HTERT RPE-1 (cell line): ENCODE data around the gene MISP3.

Source experiments
- in situ Hi-C: fragments of 300-500 bp; cut with MboI; formaldehyde crosslinking; loops from 4 replicates; pipeline ENCODE4 v1.14.3; 2020; ENCODE audit warnings: low sequenced_read_pairs

MISP3 gene

DNA sequence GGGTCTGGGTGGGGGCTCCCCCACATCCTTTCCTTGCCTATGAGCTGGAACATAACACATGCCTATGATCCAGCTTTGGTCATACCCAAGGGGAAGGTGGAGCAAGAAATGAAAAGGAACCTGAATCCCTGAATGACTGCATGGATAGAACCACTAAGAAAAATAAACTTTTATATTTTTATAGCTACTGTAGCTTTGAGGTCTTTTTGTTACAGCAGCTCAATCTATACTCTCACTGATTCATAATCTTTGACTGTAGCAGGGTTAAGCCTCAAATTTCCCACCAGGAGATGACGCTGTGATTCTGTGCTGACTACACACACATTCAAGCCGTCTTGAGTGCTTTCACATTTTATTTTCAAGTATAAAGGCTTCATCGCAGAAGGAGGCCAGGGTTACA is 19.6 kb upstream of the MISP3 start:
- in situ Hi-C loops = no loop called here

DNA sequence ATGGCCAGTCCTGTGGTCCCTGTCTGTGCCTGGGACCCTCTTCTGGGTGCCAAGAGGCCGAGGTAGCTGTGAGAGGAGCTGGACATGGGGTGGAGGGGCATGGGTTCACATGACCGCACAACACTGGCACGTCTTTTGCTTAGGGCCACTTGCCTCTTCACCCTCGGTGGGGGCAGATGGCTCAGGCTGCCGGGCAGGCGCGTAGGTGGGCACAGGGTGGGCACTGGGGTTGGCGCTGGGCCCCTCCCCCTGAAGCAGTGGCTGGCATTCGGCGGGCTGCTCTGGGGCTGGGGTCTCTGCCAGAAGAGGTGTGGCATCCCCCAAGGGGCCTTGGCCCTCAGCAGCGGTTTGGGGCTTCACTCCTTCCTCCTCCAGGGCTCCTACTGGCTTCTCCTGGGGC is 19.1 kb upstream of the MISP3 start:
- in situ Hi-C loops = no loop called here

DNA sequence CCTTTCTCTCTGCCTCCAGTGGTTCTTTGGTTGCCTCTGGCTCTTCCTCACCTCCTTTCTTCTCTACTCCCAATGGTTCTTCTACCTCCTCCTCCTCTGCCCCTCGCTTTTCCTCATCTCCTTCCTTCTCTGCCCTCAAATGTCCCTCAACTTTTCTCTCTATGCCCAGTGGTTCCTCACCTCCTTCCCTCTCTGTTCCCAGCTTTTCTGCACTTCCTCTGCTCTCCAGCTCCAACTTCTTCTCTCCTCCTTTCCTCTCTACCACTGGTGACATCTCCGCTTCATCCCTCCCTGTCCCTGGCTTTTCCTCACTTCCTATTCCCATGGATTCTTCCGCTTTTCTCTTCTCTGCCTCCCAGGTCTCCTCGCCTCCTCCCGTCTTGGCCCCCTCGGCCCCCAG is 18.5 kb upstream of the MISP3 start:
- in situ Hi-C loops = no loop called here

DNA sequence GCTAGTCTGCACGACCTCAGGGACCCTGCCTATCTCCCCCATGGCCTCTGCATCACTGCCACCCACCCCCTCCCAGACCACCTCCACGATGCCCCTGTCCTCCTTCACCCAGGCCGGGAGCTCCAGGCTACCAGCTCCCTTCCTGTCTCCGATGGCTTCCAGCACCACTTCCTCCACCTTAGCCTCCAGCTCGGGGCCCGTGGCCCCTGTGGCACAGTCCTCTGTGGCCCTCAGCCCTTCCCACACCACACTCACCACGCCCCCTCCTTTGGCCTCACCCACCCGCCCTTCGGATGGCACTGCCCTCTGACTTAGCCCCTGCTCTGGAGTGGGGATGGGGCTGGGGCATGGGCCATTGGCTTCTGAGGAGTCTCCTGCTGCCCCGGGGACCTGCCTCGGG is 17.9 kb upstream of the MISP3 start:
- in situ Hi-C loops = no loop called here

DNA sequence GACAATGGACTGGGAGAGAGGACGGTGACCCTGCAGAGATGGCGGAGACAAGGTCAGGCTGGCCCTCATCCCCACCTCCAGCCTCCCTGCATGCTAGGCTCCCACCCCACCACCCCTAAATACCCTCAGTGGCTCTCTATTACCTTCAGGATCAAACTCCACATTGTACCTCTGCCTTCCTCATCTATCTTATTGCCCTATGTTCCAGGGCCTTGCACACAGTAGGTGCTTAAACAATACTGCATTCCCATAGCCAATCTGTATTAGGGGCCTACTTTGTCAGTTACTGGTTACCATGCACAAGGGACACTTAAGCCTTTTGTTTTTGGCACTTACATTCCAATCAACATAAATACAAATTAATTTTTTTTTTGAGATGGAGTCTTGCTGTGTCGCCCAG is 17.2 kb upstream of the MISP3 start:
- in situ Hi-C loops = no loop called here

DNA sequence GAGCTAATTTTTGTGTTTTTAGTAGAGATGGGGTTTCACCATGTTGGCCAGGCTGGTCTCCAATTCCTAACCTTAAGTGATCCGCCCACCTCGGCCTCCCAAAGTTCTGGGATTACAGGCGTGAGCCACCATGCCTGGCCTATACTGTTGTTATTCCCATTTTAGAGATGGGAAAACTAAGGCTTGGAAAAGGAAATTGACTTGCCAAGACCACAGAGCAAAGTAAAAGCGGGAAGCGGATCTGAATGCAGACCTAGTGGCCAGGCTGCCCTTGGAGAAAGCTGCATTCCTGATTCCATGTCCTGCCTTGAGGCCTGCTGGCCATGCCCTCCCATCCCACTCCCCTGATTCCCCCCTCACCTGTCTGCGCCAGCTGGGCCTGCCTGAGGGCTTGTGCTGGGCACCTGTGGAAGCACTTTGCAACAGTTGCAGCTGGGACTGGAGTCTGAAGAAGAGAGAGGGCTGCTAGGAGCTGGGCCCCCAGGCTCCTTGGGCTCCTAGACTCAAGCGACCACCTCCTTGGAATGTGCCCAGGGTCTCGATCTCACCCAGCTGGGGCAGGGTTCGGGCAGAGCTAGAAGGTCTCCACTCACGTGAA is 16.4 kb upstream of the MISP3 start:
- in situ Hi-C loops = no loop called here

DNA sequence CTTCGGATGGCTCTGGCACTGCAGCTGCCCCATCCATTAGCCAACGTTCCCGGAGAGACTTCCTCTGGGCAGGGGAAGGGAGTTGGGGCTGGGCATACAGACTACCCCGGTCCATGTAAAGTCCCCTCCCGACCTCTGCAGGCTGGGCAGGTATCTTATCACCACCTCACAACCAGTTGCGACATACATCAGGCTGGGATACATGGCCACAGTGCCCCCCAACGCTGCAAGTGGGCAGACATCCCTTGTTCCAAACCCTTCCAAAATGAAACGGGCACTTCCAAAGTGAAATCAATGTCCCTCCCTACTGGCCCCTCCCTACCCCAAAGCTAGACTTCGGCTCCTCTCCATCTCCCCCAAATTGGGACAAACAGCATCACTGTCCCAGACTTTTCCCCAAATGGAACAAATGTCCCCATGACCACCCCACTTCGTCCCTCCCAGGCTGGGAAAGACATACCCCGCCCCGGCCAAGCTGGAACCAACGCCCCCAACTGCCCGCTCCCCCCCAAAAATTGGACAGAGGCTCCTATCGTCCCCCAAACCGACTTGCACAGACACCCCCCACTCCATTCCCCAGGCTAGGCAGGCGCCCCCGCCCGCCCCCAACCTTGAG is 15.7 kb upstream of the MISP3 start:
- in situ Hi-C loops = no loop called here

DNA sequence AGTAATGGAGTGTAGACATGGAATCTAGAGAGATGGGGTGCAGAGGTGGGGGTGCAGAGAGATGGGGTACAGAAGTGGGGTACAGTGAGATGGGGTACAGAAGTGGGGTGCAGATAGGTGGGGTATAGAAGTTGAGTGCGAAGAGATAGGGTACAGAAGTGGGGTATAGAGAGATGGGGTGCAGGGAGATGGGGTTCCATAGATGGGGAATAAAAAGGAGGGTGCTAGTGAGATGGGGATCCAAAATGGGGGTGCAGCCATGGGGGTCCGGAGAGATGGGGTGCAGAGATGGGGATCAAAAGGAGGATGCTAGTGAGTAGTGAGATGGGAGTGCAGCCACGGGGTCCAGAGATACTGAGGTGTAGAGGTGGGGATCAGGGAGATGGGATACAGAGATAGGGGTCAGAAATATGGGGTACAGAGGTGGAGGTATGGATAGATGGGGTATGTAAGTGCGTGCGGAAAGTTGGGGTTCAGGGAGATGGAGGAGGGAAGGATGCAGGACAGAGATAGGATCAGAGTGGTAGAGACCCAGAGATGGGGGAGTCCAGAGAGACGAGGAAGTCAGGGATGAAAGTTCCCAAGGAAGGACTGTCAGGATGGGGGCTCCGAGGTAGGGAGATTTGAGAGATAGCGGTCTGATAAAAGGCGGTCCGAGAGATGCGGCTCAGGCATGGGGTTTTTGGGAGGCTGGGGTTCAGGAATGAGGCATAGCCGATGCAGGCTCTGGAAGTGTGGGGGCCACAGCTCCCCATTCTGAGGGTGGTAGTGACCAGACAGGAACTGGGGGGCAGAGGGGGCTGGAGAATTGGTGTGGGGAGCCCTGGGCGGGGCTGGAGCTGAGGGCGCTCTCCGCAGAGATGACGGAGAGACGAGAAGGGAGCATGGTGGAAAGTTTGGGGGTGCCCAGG is 14.1 kb upstream of the MISP3 start:
- in situ Hi-C loops = no loop called here

DNA sequence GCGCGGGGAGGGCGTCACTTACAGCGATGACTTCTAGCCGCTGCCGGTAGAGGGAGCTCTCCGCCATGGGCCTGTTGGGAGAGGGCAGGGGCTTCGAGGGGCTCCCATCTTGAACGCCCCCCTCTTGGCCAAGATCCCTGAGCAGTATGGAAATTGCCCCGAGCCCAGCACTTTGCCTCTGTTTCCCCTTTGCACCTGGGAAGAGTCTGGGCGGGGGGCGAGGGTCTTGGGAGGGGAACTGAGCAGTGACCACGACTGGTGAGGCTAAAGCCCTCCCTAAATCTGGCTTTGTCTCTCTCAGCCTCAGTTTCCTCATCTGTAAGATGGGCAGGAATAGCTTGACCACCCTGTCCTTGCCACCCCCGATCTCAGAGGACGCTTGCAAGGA is 13.5 kb upstream of the MISP3 start:
- in situ Hi-C loops = no loop called here

DNA sequence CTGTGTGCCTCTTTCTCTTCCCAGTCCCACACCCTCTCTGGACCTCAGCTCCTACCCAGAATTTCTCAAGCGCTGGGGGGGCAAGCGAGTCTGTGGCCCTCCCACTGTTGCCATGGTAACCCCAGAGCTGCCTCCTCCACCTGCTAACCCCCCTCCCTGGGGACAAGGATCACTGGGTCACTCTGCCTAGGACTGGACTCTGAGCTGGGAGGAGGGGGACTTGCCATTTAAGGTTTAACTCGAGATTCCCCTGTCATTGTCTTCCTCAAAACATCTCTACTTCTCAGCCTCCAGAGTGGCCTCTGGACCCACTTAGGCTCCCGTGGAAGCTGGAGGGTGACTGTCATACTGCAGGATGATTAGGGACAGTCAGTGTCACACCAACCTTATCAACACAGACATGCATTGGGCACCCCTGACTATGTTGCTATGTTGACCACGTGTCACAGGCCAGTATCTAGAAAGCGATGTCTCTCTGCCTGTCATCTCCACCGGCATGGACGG is 12.9 kb upstream of the MISP3 start:
- in situ Hi-C loops = no loop called here

DNA sequence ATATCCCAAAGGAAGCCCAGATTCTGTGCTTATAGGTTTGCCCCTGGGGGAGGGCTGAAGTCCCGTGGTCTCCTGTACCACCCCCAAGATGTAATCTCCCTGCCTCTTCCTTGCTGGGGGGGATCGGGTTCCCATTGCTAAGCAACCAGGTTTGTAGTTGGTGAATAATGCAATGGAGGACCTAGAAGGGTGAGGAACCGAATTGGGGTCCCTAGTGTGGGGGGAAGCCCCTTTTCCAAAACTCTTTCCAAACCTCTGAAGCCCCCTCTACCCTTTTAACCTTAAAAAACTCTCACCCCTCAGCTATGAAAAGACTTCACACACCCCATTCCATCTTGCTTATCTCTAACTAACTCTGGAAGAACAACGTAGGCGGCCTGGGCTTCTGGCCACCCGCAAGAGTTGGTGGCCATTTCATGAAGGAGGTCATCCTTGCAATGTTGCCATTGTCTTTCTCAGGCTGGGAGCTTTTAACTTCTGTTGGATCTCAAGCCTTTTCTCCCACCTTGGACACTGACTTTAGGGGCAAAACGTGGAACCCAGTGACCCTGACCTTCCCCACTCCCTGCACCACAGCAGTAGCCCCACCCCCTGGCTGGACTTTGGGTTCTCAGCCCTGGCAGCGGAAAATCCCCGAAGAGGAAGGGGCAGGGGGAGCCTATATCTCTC is 11.4 kb upstream of the MISP3 start:
- in situ Hi-C loops = no loop called here

DNA sequence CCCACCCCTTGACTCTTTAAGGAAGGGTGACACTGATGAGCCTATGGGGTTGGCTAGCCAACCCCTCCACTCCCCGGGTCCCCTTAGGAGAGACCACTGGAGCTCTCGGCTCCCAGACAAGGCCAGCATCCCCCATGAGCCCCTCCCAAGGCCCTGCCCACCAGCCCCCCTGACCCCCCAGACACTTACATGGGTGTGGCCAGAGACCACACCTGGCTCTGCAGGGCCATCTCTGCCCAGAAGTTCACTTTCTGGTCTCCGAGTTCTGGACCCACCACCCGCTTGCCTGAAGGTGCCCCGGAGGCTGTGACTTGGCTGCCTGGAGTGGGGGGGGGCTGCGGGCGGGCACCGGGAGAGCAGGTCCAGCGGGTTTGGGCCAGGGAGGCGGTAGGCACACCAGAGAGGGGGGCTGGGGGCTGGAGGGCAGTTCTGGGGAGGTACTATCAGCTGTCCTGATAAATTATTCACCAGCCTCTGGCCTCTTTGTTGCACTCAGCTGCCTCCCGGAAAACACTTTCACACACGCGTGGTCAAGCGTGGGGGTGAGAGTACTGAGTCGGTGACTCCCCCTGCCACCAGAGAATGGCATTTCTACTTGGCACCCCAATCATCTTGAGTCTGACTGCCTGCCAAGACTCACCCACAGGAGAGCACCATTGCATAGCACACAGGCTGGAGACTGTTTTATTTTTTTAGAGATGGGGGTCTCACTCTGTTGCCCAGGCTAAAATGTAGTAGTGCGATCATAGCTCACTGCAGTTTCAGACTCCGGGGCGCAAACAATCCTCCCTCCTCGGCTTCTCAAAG is 10.6 kb upstream of the MISP3 start, which contains the start of gene PALM3:
TSS of gene PALM3 (minus strand) at position 326 of the 807 bp plus-strand sequence. CDS start at position 230, 96 bp downstream.
- in situ Hi-C loops = no loop called here

DNA sequence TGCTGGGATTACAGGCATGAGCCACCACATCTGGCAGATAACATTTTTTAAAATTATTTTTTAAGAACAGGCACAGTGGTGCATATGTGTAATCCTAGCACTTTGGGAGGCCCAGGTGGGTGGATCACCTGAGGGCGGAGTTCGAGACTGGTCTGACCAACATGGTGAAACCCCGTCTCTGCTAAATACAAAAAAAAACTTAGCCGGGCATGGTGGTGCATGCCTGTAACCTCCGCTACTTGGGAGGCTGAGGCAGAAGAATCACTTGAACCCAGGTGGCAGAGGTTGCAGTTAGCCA is 10.1 kb upstream of the MISP3 start:
- in situ Hi-C loops = no loop called here

DNA sequence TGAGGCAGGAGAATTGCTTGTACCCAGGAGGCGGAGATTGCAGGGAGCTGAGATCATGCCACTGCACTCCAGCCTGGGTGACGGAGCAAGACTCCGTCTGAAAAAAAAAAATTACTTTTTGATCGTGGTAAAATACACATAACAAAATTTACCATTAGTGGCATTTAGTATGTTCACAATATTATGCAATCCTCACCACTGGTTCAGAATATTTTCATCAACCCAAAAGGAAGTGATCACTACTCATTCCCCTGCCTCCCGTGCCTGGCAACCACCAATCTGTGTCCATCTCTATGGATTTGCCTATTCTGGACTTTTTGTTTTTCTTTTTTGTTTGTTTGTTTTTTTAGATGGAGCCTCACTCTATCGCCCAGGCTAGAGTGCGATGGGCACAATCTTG is 9.5 kb upstream of the MISP3 start:
- in situ Hi-C loops = no loop called here

DNA sequence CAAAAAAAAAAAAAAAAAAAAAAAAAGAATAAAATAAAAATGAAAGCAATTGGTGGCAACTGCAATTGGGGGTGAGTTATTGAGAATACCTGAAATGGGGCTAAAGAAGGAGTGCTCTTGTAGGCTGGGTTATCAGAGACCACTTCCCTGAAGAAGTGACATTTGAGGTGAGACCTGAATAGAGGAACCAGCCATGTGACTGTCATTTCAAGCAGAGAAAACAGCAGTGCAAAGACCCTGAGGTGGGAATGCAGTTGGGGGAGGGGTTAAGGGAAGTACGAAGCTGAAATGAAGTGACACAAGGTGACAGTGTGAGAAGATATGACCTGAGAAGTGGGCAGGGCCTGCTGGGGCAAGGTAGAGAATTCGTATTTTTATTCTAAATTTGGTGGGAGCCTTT is 6.5 kb upstream of the MISP3 start:
- in situ Hi-C loops = no loop called here

DNA sequence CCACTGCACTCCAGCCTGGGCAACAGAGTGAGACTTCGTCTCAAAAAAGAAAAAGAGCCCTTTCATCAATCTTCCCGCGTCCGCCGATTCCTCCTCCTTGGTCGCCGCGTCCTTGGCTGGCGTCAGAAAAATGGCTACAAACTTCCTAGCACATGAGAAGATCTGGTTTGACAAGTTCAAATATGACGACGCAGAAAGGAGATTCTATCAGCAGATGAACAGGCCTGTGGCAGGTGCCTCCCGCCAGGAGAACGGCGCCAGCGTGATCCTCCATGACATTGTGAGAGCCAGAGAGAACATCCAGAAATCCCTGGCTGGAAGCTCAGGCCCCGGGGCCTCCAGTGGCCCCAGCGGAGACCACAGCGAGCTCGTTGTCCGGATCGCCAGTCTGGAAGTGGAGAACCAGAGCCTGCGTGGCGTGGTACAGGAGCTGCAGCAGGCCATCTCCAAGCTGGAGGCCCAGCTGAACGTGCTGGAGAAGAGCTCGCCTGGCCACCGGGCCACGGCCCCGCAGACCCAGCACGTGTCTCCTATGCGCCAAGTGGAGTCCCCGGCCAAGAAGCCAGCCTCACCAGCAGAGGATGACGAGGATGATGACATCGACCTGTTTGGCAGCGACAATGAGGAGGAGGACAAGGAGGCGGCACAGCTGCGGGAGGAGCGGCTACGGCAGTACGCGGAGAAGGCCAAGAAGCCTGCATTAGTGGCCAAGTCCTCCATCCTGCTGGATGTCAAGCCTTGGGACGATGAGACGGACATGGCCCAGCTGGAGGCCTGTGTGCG is 2.1 kb upstream of the MISP3 start:
- in situ Hi-C loops = no loop called here

DNA sequence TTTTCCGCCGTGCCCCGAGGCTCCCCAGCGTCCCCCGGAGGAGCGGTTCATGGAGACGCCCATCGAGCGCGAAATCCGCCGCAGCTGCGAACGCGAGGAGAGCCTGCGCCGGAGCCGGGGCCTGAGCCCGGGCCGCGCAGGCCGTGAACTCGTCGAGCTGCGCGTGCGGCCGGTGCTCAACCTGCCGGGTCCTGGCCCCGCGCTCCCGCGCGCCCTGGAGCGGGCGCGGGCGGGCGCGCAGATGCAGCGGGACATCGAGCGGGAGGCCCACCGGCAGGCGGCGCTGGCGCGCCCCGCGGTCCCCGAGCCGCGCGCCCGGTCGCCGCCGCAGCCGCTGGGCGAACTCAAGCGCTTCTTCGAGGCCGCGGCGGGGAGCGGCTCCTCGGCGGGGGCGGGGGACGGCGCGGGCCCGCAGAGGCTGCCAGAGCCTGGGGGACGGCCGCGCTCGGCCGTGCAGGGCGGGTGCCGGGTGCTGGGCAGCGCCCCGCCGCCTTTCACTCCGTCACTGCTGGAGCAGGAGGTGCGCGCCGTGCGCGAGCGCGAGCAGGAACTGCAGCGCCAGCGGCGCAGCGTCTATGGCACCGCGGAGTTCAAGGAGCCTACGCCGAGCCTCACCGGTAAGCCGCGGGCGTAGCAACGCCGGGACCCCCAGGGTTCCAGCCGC is 807 bp downstream of the MISP3 start:
- in situ Hi-C loops = no loop called here

DNA sequence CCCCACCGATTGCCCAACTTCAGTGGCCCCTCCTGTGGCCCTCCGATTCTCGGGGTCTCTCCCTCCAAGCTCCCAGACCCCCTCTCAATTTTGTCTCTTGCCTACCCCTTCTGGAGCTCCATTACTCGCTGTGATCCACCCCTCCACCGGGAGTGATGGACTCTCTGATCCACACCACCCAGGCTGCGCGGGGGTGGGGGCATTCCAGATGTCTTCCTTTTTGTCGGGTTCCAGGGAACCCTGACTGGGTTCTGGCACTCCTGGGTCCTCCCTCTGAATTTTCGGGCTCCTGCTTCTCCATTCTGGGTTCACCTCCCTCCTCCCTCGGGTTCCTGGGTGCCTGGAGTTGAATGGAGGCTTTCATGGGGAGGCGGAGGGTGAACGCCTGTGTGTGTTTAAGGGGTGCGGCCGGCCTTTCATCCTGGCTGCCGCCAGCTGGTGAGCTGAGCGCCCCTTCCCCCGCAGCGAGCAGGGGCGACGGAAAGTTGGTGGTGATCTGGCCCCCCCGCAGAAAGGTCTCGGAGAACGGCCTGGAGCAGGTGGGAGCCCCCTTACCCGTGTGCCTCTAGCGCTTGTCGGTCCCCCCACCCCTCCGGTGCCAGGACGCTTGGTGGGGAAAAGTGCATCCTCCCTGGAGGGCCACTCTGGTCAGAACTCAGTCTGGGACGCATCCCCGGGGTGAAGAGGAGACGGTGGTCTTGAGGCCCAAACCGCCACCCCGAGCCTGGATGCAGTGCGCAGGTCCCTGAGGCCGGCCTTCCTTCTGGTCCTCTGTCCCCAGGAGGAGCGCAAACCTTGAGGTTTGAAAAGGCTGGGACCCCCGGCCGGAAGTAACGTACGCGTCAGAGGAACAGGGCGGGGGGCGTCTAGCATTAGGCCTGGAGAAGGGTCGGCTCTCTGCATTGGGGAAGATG is 1.6 kb downstream of the MISP3 start:
- in situ Hi-C loops = no loop called here
